Measurements from ENCODE around the gene CRTAP. TPM values are rescaled to one million over a fixed set of nuclear protein-coding genes. Genes with fewer than 3 reads are reported as not detected.

The CRTAP gene
- total RNA-seq, 1 experiment from 2014 or later = 104 TPM

DNA sequence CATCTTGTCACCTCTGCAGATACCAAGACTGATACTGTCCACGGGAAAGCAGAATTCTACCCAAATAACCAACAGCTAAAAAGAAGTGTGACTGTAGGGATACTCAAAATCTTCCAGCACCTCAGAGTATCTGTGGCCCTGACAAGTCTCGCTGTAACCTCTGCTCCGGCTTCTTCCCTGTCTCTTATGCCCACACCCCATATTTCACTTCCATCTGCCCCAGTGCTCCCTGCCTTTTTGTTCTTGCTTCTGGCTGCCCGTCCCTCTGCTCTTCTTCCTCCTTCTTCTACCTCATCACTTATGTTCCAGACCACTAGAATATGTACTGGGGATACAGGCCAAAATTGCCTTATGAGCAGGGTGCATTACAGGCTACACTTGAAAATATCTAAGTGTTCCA, 45.4 kb downstream of the CRTAP start:
- ATAC-seq (no peak), DNase-seq (ENCODE audit: low read depth, low spot score) (no peak)
- BruUV-seq (replicated peaks) = no TSS peak
- CTCF ChIA-PET = no interaction called here
- no peaks in the 10 kb centered on the region for H3K27me3 ChIP-seq (ENCODE audit: insufficient read depth, low read length)
- RAD21 ChIA-PET (ENCODE audit: low non-redundant PET in 1 of 2, low total read pairs in 2 of 2, uncharacterized antibody in 2 of 2, unreplicated experiment in 2 of 2) = no interaction called here
- intact Hi-C loops (cut with micrococcal nuclease) = no loop called here
- no peak overlapping the region for H2AFZ ChIP-seq (ENCODE audit: low read depth, low read length, poor library complexity, severe bottlenecking)
- peaks cover 3 to 16% of the 10 kb centered on the region in 2 experiments; a peak in 2 of 4 replicates for H3K4me1 ChIP-seq (ENCODE audit: control insufficient read depth in 1 of 2, insufficient read depth in 2 of 2, low read length in 2 of 2)
- no peak overlapping the region for H3K27ac ChIP-seq (ENCODE audit: low read depth, low read length)
- H3K4me3 ChIP-seq (replicated peaks in 1 of 2; ENCODE audit: low read depth in 1 of 2, low read length in 2 of 2) = no peak overlapping the region
- TF ChIP-seq, protein P1, sequence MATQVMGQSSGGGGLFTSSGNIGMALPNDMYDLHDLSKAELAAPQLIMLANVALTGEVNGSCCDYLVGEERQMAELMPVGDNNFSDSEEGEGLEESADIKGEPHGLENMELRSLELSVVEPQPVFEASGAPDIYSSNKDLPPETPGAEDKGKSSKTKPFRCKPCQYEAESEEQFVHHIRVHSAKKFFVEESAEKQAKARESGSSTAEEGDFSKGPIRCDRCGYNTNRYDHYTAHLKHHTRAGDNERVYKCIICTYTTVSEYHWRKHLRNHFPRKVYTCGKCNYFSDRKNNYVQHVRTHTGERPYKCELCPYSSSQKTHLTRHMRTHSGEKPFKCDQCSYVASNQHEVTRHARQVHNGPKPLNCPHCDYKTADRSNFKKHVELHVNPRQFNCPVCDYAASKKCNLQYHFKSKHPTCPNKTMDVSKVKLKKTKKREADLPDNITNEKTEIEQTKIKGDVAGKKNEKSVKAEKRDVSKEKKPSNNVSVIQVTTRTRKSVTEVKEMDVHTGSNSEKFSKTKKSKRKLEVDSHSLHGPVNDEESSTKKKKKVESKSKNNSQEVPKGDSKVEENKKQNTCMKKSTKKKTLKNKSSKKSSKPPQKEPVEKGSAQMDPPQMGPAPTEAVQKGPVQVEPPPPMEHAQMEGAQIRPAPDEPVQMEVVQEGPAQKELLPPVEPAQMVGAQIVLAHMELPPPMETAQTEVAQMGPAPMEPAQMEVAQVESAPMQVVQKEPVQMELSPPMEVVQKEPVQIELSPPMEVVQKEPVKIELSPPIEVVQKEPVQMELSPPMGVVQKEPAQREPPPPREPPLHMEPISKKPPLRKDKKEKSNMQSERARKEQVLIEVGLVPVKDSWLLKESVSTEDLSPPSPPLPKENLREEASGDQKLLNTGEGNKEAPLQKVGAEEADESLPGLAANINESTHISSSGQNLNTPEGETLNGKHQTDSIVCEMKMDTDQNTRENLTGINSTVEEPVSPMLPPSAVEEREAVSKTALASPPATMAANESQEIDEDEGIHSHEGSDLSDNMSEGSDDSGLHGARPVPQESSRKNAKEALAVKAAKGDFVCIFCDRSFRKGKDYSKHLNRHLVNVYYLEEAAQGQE (IDR thresholded peaks at IDR 0.05; ENCODE audit: low read depth) = no peak
- no peak for TF ChIP-seq CTCF (IDR thresholded peaks at IDR 0.05 in 2 of 3, conservative IDR thresholded peaks at IDR 0.05 in 1 of 3; ENCODE audit: borderline replicate concordance in 1 of 3, insufficient read depth in 1 of 3, low read depth in 2 of 3, low read length in 2 of 3)
- H3K9me2 ChIP-seq (ENCODE audit: insufficient read depth) = no peaks in the 10 kb centered on the region
- H3K79me2 ChIP-seq (ENCODE audit: insufficient read depth, low read length) = no peaks in the 10 kb centered on the region
- no peaks in the 10 kb centered on the region for H4K20me1 ChIP-seq (ENCODE audit: insufficient read depth)
- POLR2A ChIA-PET = no interaction called here
- H3K4me2 ChIP-seq (ENCODE audit: low read length) = no peak overlapping the region
- H3K9ac ChIP-seq (ENCODE audit: low read length) = no peak overlapping the region
- H3K36me3 ChIP-seq (ENCODE audit: control insufficient read depth in 1 of 2, insufficient read depth in 2 of 2, low read length in 2 of 2) = no peaks in the 10 kb centered on the region
- no peaks in the 10 kb centered on the region for H3K9me3 ChIP-seq (ENCODE audit: control insufficient read depth in 1 of 2, insufficient read depth in 1 of 2, low read depth in 1 of 2, low read length in 2 of 2)

DNA sequence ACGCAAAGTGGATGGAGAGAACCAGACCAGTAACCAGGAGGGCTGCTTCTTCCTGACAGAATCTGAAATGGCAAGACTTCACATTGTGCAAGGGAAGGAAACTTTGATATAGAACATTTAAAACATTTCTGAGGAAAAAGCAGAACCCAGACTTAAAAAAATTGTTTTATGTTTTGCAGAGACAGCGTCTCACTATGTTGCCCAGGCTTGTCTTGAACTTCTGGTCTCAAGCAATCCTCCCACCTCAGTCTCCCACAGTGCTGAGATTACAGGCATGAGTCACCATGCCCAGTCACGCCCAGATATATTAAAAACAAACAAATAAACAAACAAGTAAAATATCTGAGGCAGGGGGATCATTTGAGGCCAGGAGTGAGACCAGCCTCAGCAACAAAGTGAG, 46.2 kb downstream of the CRTAP start:
- ChIA-PET RAD21 (ENCODE audit: low non-redundant PET in 1 of 2, low total read pairs in 2 of 2, uncharacterized antibody in 2 of 2, unreplicated experiment in 2 of 2) (no interaction called here), POLR2A (no interaction called here), CTCF (no interaction called here)
- Histone ChIP-seq H4K20me1 (ENCODE audit: insufficient read depth) (no peaks in the 10 kb centered on the region), H3K27ac (ENCODE audit: low read depth, low read length) (no peak overlapping the region), H3K4me3 (replicated peaks in 1 of 2; ENCODE audit: low read depth in 1 of 2, low read length in 2 of 2) (no peak overlapping the region), H3K36me3 (ENCODE audit: control insufficient read depth in 1 of 2, insufficient read depth in 2 of 2, low read length in 2 of 2) (no peaks in the 10 kb centered on the region), H3K79me2 (ENCODE audit: insufficient read depth, low read length) (no peaks in the 10 kb centered on the region), H3K9me2 (ENCODE audit: insufficient read depth) (no peaks in the 10 kb centered on the region), H3K4me1 (ENCODE audit: control insufficient read depth in 1 of 2, insufficient read depth in 2 of 2, low read length in 2 of 2) (peaks cover 3 to 16% of the 10 kb centered on the region in 2 experiments; a peak in 2 of 4 replicates), H2AFZ (ENCODE audit: low read depth, low read length, poor library complexity, severe bottlenecking) (no peak overlapping the region), H3K9me3 (ENCODE audit: control insufficient read depth in 1 of 2, insufficient read depth in 1 of 2, low read depth in 1 of 2, low read length in 2 of 2) (no peaks in the 10 kb centered on the region), H3K27me3 (ENCODE audit: insufficient read depth, low read length) (no peaks in the 10 kb centered on the region), H3K9ac (ENCODE audit: low read length) (no peak overlapping the region), H3K4me2 (ENCODE audit: low read length) (no peak overlapping the region)
- no TSS peak for BruUV-seq (replicated peaks)
- ATAC-seq (peak; percentile 32; the same call in 1 of the 2 replicates), DNase-seq (ENCODE audit: low read depth, low spot score) (no peak)
- intact Hi-C loops (cut with micrococcal nuclease) = no loop called here
- TF ChIP-seq CTCF (IDR thresholded peaks at IDR 0.05 in 2 of 3, conservative IDR thresholded peaks at IDR 0.05 in 1 of 3; ENCODE audit: borderline replicate concordance in 1 of 3, insufficient read depth in 1 of 3, low read depth in 2 of 3, low read length in 2 of 3) (no peak), SIN3A (IDR thresholded peaks at IDR 0.05; ENCODE audit: low read depth) (no peak), EGR1 (IDR thresholded peaks at IDR 0.05; ENCODE audit: low read depth) (no peak), EZH2phosphoT487 (IDR thresholded peaks at IDR 0.05; ENCODE audit: borderline replicate concordance) (no peak), YY1 (IDR thresholded peaks at IDR 0.05; ENCODE audit: extremely low read depth, insufficient replicate concordance, low read depth, low read length) (no peak), POLR2A (IDR thresholded peaks at IDR 0.05; ENCODE audit: borderline replicate concordance, extremely low read depth, insufficient read depth, insufficient read length) (no peak), ZNF274 (IDR thresholded peaks at IDR 0.05; ENCODE audit: low read depth, low read length) (no peak), CEBPB (IDR thresholded peaks at IDR 0.05; ENCODE audit: low read depth) (no peak), FOSL1 (IDR thresholded peaks at IDR 0.05; ENCODE audit: low read depth) (no peak), TCF7L2 (IDR thresholded peaks at IDR 0.05; ENCODE audit: borderline replicate concordance, extremely low read depth, insufficient read depth, insufficient read length) (no peak), SP1 (IDR thresholded peaks at IDR 0.05; ENCODE audit: low read depth) (no peak)
